ENCODE results near the gene NFIB.

NFIB gene

DNA sequence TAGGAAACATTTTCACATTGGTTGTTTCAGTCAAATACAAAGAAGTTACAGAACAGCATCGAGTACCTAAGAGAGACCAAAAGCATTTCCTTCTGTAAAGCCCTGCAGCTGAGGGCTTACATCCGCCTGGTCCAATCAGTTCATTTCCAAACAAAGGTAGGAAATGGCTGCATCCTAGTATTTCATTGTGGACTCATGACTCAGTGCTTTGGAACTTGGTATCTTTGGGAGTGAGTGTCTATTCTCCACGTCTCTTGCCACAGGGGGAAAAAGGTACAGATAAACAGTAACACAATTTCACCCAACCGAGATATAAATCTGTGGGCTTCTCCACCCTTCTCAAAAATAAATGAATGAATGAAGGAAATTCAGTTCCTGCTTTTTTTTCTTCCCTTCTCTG is 75.4 kb downstream of the NFIB start:
- no peak for DNase-seq

DNA sequence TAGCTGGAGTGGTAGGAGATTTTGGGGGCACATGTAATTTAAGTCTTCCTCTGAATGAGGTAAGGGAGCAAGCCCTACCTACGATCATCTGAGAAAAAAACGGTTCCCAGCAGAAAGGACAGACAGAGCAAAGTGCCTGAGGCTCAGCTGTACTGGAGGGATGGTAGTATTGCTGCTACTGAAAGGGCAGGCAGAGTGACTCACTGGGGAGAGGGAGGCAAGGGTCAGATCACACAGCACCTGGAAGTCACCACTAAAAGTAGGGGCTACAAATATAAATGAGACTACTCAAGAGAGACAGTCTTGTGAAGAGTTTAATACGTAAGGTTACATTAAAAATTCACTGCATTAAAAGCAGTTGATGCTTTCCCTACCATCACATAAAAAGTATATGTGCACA is 75.9 kb downstream of the NFIB start:
- DNase-seq: no peak

DNA sequence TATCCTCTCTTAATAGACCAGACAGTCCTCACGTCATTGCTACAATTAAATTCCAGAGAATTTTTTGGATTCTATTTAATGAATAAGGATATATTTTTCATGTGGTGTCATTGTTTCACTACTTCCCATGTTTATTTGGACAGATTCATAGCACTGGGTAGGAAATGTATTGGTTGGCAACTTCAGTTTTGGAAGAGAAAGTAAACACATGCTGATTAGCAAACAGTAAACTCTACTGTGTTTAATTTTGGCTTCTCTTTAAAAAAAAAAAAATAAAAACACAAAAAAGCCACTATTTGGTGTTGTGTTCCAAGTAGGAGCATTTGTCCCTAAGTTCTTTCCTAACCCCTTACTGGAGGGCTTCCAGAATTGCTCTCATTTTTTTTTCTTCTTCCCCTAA is 77.3 kb downstream of the NFIB start:
- DNase-seq: no peak

DNA sequence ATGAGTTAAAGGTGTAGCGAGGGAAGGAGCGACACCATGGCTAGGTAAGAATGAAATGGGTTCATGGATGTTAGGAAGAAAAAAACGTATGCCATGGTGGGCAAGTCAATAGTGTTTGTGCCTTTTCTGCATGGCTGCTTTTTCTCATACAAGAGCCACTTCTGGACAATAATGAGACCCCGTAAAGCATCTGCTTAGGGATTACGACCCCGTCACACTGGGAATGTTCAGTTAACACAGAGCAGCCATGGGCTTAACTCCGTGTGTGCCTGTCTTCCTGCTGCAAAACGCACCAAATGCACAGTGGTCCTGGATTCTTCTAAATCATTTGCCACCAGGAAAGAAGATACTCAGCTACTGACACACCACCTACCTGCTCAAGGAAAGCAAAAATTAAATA is 81.8 kb downstream of the NFIB start:
- no peak for DNase-seq

DNA sequence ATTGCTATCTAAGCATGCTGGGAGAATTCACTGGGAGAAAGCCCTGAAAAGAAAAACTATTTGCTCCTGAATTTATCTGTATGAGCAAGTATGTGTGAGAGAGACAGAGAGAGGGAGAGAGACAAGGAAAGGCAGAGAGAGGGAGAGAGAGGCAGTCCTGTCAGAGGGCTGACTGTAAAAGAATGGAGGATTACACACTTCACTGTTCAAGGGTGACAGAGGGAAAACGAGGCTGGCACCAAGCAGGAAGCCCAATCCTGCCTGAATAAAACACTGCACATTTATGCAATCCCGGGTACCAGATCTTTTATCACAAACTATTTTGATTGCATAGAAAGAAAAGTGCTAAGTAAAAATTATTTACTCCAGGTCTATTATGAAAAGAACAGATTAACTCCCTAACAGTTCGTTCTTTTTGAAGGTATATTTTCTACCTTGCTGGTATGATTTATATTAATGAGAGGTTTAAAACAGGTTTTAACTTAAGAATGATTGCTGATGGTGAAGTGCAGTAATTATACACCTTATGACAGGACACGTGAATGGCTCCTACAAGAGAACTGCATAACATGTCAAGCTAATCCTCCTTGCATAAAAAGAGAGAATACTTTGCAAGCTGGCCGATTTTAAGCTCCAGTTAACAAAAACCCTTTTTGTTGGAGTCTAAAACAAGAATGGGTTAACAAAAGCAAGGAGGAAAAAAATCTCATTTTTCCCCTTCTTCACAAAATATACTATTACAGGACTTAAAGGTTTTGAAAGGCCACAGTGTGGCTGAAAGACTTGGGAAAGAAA is 82.5 kb downstream of the NFIB start:
- no peak for DNase-seq

DNA sequence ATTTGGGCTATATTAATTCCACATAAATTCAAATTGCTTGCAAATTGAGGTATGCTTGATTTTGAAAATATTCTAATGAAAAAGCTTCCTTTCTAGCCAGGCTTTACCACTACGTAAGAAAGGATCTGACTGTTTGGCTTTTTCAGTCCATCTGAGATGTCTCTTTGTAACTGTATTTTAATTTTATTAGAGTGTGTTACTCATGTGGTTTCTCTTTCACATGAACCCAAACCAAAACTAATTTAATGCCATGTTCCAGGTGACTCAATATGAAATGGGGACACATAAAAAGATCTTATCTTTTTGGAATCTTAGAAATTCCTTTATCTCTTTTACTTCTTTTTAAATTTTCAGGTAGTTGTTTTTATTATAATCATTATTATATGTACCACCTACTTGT is 85.3 kb downstream of the NFIB start:
- DNase-seq: no peak

DNA sequence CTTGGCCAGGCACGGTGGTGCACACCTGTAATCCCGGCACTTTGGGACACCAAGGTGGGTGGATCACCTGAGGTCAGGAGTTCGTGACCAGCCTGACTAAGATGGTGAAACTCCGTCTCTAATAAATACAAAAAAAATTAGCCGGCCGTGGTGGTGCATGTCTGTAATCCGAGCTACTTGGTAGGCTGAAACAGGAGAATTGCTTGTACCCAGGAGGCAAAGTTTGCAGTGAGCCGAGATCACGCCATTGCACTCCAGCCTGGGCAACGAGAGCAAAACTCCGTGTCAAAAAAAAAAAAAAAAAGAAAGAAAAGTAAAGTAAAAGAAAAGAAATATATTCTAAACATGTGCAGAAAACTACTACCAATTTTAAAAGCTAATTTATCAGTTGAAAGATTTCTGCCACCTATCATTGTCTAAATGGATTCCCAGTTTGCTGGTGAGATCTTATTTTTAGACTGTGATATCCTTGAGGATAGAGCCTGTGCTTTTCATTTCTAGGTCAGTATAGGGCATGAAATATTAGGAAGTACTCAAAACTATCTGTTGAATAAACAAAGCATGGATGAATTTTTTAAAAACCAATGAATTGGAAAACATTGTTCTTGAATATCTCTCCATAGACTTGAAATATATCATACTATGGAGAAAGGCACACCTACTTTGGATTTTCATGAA is 86.9 kb downstream of the NFIB start:
- no peak for DNase-seq

DNA sequence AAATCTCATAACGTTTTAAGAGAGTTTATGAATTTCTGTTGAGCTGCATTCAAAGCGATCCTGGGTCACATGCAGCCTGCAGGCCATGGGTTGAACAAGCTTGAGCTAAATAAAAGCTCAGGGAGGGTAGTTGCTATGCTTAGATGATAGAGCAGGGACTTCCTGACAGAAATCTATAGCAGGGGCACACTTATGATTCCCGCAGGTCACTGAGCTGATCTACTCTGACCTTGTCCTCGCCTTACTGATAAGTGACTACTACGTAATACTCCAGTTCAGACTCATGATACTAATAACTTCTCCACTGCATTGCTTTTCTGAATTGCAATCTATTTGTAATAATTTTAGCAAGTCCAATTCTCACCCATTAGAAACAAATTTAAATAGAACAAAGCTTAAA is 90.9 kb downstream of the NFIB start:
- no peak for DNase-seq

DNA sequence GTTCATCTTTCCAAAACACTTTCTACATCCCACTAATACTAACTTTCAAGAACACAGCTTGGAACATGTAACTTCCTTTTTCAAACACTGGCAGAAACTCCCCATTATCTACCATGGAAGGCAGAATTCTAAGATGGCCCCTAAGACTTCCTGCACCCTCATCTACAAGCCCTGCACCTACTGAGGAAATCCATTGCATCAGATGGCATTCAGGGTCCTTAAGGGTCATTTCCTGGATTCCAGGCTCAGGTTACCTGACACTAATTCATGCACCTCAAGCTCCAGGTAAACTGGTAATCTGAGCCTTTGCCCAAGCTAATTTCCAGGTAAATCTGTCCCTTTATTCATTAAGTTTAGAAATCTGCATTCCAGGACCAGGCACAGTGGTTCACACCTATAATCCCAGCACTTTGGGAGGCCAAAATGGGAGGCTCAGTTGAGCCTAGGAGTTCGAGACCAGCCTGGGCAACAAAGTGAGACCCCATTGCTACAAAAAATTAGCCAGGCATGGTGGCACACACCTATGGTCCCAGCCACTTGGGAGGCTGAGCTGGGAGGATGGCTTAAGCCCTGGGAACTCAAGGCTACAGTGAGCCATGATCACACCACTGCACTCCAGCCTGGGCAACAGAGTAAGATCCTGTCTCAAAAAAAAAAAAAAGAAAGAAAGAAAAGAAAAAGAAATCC is 91.6 kb downstream of the NFIB start:
- no peak for DNase-seq

DNA sequence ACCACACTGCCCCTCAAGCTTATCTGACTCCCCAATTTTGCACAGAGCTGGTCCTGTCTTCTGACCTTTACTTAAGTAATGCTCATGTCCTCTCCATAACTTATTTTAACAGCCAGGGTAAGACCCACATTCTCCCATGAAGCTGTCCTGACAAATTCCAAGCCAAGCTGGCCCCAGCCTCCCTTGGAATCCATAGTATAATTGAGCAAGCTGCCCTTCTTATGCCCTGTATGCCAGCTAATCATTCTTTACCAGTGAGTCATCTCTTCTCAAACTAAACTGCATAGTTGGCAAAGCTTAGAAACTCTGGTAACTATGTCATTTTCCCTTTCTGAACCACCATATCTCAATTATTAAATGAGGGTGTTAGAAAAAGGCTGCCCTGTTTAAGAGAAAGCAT is 92.4 kb downstream of the NFIB start:
- DNase-seq: no peak

DNA sequence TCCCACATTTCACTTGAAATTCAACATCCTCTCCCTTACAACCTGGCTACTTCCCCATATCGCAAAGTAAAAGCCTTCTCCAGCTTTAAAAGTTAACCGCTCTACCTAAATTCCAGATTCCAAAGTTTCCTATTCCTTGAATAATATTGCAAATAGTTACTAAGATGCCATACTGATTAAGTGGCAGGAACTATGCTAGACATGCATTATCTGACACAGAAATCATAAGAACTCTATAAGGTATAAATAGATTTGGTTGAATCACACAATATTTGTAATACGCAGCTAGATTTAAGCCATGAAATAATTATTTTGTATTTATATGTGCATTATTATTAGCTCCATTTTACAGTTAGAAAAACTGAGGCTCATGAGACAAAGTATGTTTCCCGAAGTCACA is 92.8 kb downstream of the NFIB start:
- DNase-seq: no peak

DNA sequence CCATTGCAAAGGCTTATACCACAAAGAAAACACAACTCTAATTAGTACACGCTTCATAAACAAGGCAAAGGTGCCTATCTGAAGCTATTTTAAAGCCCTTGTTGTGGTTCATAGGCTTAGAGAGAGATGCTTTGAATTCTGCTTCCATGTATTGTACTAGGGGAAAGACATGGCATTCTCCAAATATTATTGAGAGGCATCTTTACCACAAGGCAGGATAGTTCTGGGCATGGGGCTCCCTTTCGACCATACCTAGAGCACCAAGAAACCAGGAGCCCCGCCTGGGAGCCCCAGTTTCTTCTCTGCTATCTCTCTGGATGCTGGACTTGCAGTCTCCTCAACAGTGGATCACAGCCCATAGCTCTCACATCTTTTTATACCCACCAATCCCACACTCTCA is 93.7 kb downstream of the NFIB start:
- DNase-seq: no peak

DNA sequence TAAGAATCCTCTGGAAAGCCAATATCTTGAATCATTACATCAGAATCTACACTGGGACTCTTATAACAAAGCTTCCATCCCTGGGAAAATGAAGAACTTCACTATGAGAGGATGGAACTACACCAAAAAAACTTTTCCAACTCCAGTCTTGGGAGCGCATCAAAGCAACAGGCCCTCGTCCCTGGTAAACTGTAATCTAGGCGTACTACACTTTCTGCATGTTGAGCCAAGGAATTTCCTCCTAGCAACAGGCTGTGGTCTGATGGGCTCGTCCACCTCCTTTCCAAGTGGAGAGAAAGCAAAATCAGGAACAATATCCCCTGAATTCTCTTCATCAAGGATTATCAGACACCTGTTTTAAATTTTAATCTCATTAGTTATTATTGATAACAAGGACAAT is 94.1 kb downstream of the NFIB start:
- no peak for DNase-seq

DNA sequence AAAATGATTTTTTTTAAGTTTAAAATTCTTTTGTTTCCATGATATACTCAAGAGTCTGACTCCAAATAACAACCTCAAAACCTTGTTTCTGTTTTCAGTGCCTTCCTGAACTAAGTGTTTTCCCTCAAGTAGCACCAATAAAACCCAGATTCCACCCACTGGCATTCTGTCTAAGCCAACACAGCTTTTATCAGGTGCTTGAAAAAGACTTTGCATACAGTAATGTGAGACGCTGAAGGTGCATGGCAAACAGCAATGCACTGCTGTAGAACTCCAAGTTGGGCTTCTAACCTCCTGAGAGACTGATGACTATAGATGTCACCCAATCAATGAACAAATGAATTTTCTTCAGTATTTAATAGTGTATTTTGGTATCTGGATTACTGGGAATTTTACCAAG is 95.7 kb downstream of the NFIB start:
- DNase-seq: no peak

DNA sequence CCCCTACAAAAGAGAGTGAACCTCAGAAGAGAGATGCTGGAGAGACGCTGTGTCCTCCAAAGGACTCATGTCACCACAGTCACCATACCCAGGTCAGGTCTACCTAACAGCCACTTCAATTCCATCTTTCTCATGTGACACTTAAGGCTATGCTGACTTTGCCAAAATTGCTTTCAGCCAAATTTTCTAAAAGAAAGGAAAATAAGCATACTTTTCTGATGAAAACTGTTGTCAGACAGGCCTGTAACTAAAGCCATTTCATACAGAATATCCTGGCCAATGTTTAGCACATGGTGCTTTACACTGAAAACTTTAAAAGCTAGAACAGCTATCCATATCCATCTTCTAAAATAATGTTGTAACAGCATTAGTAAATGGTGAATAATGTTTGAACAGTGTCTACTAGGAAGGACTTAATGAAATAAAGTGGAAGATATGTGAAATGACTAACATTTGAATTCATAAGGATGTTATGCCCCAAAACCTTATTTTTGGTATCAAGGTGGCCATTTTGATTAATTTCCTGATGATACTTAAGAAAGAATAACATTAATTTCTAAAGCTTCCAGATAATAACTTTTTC is 97.2 kb downstream of the NFIB start:
- DNase-seq: no peak

DNA sequence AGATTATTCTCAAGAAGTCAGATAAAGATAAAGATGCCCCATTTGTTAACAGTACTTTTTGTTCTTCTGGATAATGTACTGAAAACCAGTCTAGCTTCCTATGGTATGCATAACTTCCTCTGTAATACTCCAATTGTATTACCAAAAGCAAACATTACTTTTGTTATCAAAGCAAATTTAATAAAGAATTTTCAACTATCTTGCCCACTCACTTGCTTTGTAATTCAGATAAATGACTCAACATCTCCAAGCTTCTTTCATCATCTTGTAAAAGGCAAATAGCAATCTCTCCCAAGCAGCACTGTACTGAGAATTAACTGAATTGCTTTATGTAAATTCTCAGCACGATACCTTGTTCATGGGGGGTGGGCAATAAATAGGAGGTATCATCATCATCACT is 98.3 kb downstream of the NFIB start:
- DNase-seq: no peak

DNA sequence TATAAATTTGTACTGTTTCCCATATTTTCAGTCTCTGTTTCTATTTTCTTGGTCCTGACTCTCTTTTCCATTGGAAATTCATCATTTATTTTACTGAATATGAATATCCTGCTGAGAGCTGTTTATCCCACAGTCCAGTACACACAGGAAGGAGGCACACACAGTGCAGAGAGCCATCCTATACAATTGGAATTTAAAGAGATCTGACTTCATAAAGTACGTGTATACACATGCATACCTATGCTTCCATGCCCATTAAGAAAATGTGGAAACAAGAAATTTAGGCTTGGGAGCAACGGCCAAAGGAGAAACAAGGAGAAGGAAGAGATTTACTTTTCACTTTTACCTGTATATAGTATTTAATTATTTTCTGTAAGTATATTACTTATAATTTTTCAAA is 99.2 kb downstream of the NFIB start:
- no peak for DNase-seq

DNA sequence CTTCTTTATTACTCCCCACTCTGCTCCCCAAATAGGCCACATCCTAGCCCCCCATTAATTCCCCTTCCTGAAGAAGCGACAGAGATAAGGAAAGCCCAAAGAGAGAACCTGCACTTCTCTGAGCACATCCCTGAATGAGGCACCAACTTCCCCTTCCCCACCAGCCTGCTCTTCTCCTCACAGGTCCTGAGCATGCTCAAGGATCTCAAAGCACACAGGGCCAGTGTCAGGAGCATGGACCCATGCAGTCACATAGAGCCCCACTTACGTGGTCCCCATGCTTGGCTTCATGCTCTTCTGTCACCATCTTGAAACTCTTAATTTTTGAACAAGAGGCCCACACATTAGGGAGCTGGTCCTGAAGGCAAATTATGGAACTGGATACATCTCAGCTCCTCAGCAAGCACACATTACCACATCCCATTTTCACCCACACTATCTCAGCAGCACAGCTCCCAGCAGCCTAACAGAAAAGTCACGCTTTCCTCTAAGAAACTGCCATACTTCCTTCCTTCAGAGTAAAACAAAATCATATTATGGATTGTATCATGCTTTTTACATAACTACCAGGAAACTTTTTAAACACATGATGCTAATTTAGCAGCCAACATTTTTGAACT is 99.8 kb downstream of the NFIB start:
- DNase-seq: no peak

DNA sequence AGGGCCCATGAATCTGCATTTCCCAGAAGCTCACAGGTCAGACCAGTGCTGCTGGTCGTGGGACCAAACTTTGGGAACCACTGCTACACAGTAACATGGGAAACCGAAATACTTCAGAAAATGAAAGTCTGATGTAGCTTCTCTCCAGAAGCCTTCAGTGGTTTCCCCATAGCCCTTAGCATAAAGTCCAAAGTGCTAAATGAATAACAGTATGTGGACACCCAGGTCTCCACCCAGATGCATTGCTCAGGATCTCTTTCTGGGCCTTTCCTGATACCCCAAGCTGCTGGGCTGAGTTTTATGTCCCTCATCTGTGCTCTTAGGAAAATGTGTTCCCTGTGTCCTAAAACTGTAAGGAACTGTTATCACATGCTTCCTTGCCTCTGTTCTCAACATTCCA is 100.4 kb downstream of the NFIB start:
- no peak for DNase-seq

DNA sequence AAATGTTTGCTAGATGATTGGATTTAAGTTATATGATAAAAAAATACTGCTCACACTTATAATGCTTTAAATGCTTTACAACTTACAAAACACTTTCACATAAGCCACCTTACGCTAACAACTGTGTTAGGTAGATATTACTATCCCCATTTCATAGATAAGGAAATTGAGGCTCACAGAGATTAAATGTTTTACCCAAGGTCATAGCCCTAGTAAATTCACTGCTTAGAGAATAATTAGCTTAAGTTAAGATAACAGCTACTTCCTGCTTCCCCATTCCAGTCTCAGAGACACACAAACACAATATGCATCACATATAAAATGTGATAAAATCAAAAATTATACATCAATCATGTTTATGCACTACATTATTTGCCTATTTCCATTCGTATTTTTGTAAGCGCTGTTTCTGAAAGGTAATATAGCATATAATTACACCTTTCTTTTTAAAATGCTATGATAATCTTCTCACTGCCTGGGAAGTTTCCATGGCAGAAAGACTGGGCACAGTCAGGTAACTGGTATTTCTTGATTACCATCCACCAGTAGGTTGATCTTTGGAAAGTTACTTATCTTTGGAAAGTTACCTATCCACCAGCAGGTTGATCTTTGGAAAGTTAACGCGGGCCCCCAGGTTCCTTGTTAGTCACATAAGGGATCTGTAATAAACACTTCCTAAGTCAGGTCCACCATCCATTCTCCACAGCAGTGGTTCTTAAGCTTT is 101.1 kb downstream of the NFIB start:
- no peak for DNase-seq

DNA sequence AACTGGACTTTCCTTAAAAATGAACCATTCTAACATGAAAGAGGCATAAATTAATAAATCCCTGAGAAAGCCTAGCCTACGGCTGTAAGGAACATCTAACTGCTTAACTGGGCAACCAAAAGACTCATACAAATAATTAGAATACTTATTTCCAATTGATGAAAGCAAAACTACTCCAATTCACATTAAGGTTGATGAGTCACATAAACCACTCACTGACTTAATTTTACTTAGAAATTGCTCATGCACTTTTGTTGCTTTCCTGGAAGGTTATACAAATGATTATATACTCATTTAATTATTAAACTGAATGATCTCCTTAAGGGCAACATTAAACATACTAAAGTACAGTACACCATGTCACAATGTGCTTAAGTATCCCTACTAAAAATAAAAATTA is 101.9 kb downstream of the NFIB start:
- DNase-seq: no peak

DNA sequence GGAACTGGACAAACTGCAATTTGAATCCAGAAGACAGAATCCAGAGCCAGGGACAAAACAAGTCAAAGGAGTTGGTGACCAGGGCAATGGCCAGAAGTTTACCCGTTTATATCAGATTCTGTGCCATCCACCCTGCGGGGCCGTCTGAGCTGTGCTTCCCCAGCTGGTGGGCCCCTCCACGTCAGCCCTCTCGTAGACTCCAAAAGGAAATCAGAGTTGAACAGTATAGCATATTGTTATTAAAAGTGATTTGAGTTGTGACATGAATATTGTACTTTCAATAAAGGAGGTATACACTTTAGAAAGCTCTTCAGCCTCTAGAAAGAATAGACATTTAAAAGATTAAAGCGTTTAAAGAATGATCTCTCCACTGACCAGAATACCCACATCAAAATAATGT is 102.4 kb downstream of the NFIB start:
- DNase-seq: no peak

DNA sequence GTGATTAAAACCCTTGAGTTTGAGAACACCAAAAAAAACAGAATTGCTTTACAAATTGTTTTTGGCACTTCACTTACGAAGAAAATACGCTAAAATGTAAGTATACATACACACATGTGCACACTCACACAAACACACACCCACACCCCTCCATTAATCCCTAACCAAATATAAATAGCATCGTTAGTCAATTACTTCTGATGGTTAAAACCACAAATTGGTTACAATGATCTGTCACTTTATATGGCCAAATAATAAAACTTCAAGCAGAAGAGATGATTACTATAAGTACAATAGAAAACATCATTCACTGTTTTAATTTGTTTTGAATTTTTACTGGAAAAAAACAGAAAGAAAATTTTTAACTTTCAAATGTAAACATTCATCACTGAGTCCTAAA is 103.5 kb downstream of the NFIB start:
- no peak for DNase-seq
